KMS-11 (cell line): ENCODE data around the gene PTGER3.
A peak's percentile ranks its signal among the peaks of the same experiment; 100 is the strongest.

Experiments
- H2AFZ ChIP-seq: fragments of 200-600 bp; sonication (generic); 2 replicates; pipeline ENCODE4 v1.6.1; 2016; ENCODE audit warnings: antibody characterized with exemption, mixed run types, low read depth
- H3K27ac ChIP-seq: fragments of 200-600 bp; sonication (generic); 2 replicates; pipeline ENCODE4 v1.6.1; 2016; ENCODE audit warnings: mild to moderate bottlenecking, mixed run types
- H3K27me3 ChIP-seq: fragments of 200-600 bp; sonication (generic); 2 replicates; pipeline ENCODE4 v1.6.1; 2017; ENCODE audit warnings: mild to moderate bottlenecking, low read depth, mixed run types, moderate library complexity; ENCODE audit not compliant: insufficient read depth
- H3K36me3 ChIP-seq: fragments of 200-600 bp; sonication (generic); 2 replicates; pipeline ENCODE4 v1.6.1; 2017; ENCODE audit warnings: mild to moderate bottlenecking, mixed run types; ENCODE audit not compliant: insufficient read depth
- H3K4me1 ChIP-seq: fragments of 200-600 bp; sonication (generic); 2 replicates; pipeline ENCODE4 v1.6.1; 2016; ENCODE audit warnings: mild to moderate bottlenecking, low read depth, mixed run types; ENCODE audit not compliant: poor library complexity, severe bottlenecking
- H3K4me2 ChIP-seq: fragments of 200-600 bp; sonication (generic); 2 replicates; pipeline ENCODE4 v1.7.0; 2016; ENCODE audit warnings: mild to moderate bottlenecking, mixed run types
- H3K4me3 ChIP-seq: fragments of 200-600 bp; sonication (generic); IDR thresholded peaks from 2 replicates; pipeline ENCODE4 v1.6.1; 2017; ENCODE audit warnings: low read depth, low read length, mixed read lengths; ENCODE audit not compliant: insufficient read depth
- H3K79me2 ChIP-seq: fragments of 200-600 bp; sonication (generic); 2 replicates; pipeline ENCODE4 v1.6.1; 2016; ENCODE audit warnings: low read depth, mixed run types; ENCODE audit not compliant: insufficient read depth
- H3K9ac ChIP-seq: fragments of 200-600 bp; sonication (generic); 2 replicates; pipeline ENCODE4 v1.6.1; 2016; ENCODE audit warnings: mild to moderate bottlenecking, mixed run types
- H4K20me1 ChIP-seq: fragments of 200-600 bp; sonication (generic); 2 replicates; pipeline ENCODE4 v1.6.1; 2016; ENCODE audit warnings: mild to moderate bottlenecking, mixed run types; ENCODE audit not compliant: insufficient read depth
- CTCF ChIP-seq: fragments of 200-600 bp; sonication (generic); conservative IDR thresholded peaks from 2 replicates; pipeline ENCODE4 v1.6.1; 2017; ENCODE audit warnings: low read depth, mild to moderate bottlenecking, antibody characterized with exemption, low read length, moderate library complexity, mixed read lengths

Gene PTGER3

GRCh38 chr1:71083271-71083670 lies 35.7 kb upstream of the PTGER3 start:
- H3K4me1 ChIP-seq = peaks cover 9% of the 10 kb centered on the region
- H3K27ac ChIP-seq = no peak overlapping the region
- no peaks in the 10 kb centered on the region for H3K27me3 ChIP-seq
- H3K4me2 ChIP-seq = no peak overlapping the region
- no peak overlapping the region for H3K9ac ChIP-seq
- H3K79me2 ChIP-seq = peaks cover 25% of the 10 kb centered on the region
- H3K4me3 ChIP-seq = no peak overlapping the region
- H2AFZ ChIP-seq = no peak overlapping the region
- TF ChIP-seq CTCF = no peak
- H4K20me1 ChIP-seq = no peaks in the 10 kb centered on the region; the same call in 1 of the 2 replicates
- no peaks in the 10 kb centered on the region for H3K36me3 ChIP-seq

DNA sequence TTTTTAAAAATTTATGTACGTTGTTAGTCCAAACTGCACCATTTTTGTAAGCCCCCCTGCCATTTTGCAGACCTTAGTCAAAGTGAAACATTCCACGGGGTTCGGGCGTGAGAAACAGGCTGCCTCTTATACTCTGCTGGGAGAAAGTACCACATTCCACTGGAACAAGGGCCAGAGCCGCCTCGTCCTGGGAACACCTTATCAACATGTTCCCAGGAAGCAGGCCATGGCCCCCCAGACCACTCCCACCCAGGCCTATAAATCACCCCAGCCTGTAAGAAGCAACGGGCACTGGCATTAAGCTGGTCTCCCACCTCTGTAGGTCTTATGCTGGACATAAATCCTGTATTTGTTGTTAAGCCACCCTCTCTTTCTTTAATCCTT lies 34.1 kb upstream of the PTGER3 start:
- Histone ChIP-seq H3K79me2 (peaks cover 40% of the 10 kb centered on the region), H3K36me3 (no peaks in the 10 kb centered on the region), H3K9ac (peak overlapping the region; percentile 86; the same call in 1 of the 2 replicates), H4K20me1 (no peaks in the 10 kb centered on the region; the same call in 1 of the 2 replicates), H3K4me3 (no peak overlapping the region), H3K27ac (peak overlapping the region; percentile 67; the same call in 1 of the 2 replicates), H3K4me2 (peak overlapping the region; percentile 72), H2AFZ (peak overlapping the region; percentile 63), H3K27me3 (no peaks in the 10 kb centered on the region), H3K4me1 (peaks cover 9% of the 10 kb centered on the region)
- no peak for TF ChIP-seq CTCF

DNA sequence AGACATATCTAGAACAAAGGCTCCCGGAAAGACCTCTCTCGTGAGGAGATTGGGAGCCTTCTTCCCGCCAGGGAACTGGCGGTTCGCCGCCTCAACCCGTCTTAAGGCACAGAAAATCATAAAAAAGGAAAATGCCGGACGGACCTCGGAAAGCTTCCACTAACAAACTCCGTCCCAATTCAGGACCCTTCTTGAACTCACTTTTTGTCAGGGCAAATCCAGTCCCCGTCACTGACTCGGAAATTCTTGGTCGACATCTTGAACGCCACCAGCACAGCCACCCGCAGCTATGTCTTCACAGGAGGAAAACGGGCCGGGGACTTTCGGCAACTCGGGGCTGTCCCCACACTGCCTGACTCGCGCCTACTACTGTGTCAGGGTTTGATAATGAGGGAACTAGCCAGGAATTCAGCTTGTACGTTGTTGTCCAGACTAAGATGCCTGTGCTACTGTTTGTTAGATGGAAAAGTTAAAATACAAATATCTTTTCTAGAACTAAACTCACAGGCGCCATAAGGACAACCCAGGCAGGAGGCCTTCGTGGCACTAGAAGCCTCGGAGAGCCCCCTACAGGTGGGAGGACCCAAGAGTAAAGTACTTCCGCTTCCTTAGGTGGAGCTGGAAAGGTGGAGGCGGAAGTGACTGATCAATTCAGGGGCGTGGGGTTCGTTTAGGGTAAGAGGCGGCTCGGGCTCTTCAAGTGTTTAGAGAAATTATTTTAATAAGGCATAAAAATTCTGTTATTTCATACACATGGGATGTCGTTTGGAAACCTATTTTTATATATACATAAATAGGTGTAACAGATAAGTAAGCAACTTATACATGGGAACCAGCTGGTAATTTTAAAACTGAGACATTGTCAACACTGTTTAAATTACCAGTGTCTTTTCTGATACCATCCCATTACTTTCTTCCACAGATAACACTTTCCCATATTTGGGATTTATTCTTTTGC lies 33.4 kb upstream of the PTGER3 start, which contains the start of gene ZRANB2:
Gene ZRANB2 (minus strand): TSS at position 297 of the 958 bp plus-strand sequence. CDS start 40 bp downstream, at position 257.
- Histone ChIP-seq H3K9ac (peak within 1 kb of the TSS; percentile 86), H3K4me3 (no peak within 1 kb of the TSS), H3K4me1 (peaks cover 9% of the 10 kb centered on the region), H3K4me2 (peak within 1 kb of the TSS; percentile 72), H3K27ac (peak within 1 kb of the TSS; percentile 67), H4K20me1 (no peaks in the 10 kb centered on the region; the same call in 1 of the 2 replicates), H3K36me3 (no peaks in the 10 kb centered on the region), H3K79me2 (peaks cover 42% of the 10 kb centered on the region), H3K27me3 (no peaks in the 10 kb centered on the region), H2AFZ (peak within 1 kb of the TSS; percentile 63)
- TF ChIP-seq CTCF = peak; percentile 54; the same call in 1 of the 2 replicates

DNA sequence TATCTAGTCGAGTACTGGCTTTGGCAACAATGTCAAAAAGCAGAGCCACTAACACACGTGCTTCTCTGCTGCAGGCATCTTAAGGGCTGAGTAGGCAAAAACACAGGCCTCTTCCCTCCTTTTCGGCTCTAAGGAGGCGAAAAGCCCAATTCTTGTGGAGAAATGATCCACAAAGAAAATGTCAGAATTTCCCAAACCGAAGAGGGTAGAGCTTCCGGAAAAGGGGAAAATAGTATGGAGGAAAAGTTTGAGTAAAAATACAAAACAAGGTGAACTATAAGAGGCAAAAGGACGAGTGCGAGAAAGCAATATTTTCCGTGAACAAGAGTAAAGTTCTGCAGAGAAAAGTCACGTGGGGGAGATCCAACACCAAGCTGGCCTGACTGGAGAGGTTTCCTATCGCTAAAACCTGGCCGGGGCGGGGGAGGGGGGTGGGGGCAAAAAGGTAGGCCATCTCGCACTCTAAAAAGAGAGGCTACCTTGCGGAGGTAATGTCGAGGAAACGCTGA lies 32.7 kb upstream of the PTGER3 start:
- Histone ChIP-seq H4K20me1 (no peaks in the 10 kb centered on the region; the same call in 1 of the 2 replicates), H3K4me3 (no peak overlapping the region), H3K36me3 (no peaks in the 10 kb centered on the region), H3K27me3 (no peaks in the 10 kb centered on the region), H3K9ac (peak overlapping the region; percentile 86), H3K4me1 (peaks cover 9% of the 10 kb centered on the region), H3K27ac (peak overlapping the region; percentile 67), H3K79me2 (peaks cover 42% of the 10 kb centered on the region), H3K4me2 (peak overlapping the region; percentile 50), H2AFZ (peak overlapping the region; percentile 63; the same call in 1 of the 2 replicates)
- no peak for TF ChIP-seq CTCF
